GM12878 (cell line): ENCODE measurements around the gene GALNS. TPM values are rescaled to one million over a fixed set of nuclear protein-coding genes. Genes with fewer than 3 reads are reported as not detected.

Experiments
- ATAC-seq: fragments of 200-7000 bp; cut with Tn5 transposase; 3 replicates; pipeline ENCODE4 v1.9.1; 2020; ENCODE audit warnings: mild to moderate bottlenecking, moderate library complexity
- BruUV-seq: library from RNA; stranded (reverse); fragments of 400-500 nt; replicated peaks from 2 replicates; lab custom pipeline; 2021; lab: Mats Ljungman, UMichigan
- CTCF ChIA-PET: fragments of 300-600 bp; sonication (Branson Sonifier 250); formaldehyde crosslinking; extraction: SDS; loops from one replicate; lab custom pipeline; 2021; ENCODE audit warnings: inconsistent platforms; lab: Yijun Ruan, JAX
- POLR2A ChIA-PET: fragments of 350-600 bp; formaldehyde crosslinking; extraction: SDS; loops from one replicate; lab custom pipeline; 2021; ENCODE audit warnings: inconsistent platforms; lab: Charles Lee
- RAD21 ChIA-PET: fragments of 300-600 bp; sonication (Branson Sonifier 250); formaldehyde crosslinking; loops from one replicate; lab custom pipeline; 2023; ENCODE audit warnings: antibody characterized with exemption; ENCODE audit not compliant: unreplicated experiment; lab: Charles Lee
- SMC1A ChIA-PET: fragments of 300-600 bp; sonication (Branson Sonifier 250); formaldehyde crosslinking; loops from one replicate; lab custom pipeline; 2023; ENCODE audit not compliant: unreplicated experiment, uncharacterized antibody; lab: Charles Lee
- DNase-seq: peaks from one replicate; pipeline ENCODE4 v3.0.0-alpha.2; 2011; ENCODE audit warnings: low read depth, low spot score
- FAIRE-seq: peaks from 3 replicates; lab custom pipeline; 2011; peaks lifted over from hg19 to GRCh38; lab: Jason Lieb, UNC
- H2AFZ ChIP-seq: 2 replicates; pipeline ENCODE4 v1.6.0; 2011; ENCODE audit warnings: low read depth, low read length, control low read depth; ENCODE audit not compliant: control insufficient read depth
- H3K27ac ChIP-seq: 2 replicates; pipeline ENCODE4 v1.5.1; 2011; ENCODE audit warnings: control low read depth; ENCODE audit not compliant: control insufficient read depth, insufficient read depth
- H3K27me3 ChIP-seq, 2 experiments: replicated peaks in 1 of 2; 2 replicates each; pipeline versions ENCODE4 v1.6.0 to v1.6.1; 2011; ENCODE audit warnings: low read length in 1 of 2; ENCODE audit not compliant: control insufficient read depth in 2 of 2, insufficient read depth in 2 of 2
- H3K36me3 ChIP-seq, 2 experiments: 2 replicates each; pipeline ENCODE4 v1.5.1; 2011; ENCODE audit warnings: low read length in 1 of 2; ENCODE audit not compliant: control insufficient read depth in 2 of 2, insufficient read depth in 2 of 2
- H3K4me1 ChIP-seq: 2 replicates; pipeline ENCODE4 v1.6.1; 2011; ENCODE audit warnings: mild to moderate bottlenecking, low read length, moderate library complexity, mixed read lengths; ENCODE audit not compliant: control insufficient read depth, insufficient read depth
- H3K4me2 ChIP-seq: 2 replicates; pipeline ENCODE4 v1.6.0; 2011; ENCODE audit warnings: control low read depth; ENCODE audit not compliant: control insufficient read depth, insufficient read depth
- H3K4me3 ChIP-seq: fragments of 200-600 bp; sonication (generic); 2 replicates; pipeline ENCODE4 v1.5.1; 2016
- H3K79me2 ChIP-seq: 2 replicates; pipeline ENCODE4 v1.6.0; 2011; ENCODE audit warnings: low read length; ENCODE audit not compliant: control insufficient read depth, insufficient read depth
- H3K9ac ChIP-seq: 2 replicates; pipeline ENCODE4 v1.8.0; 2011; ENCODE audit warnings: low read length, control low read depth, mixed read lengths; ENCODE audit not compliant: control insufficient read depth, insufficient read depth
- H3K9me3 ChIP-seq: replicated peaks from 3 replicates; pipeline ENCODE4 v1.5.1; 2011; ENCODE audit warnings: mild to moderate bottlenecking, low read length; ENCODE audit not compliant: control insufficient read depth, insufficient read depth
- H4K20me1 ChIP-seq: 2 replicates; pipeline ENCODE4 v1.6.0; 2011; ENCODE audit not compliant: control insufficient read depth, insufficient read depth
- LARP7 ChIP-seq: fragments of 450-650 bp; IDR thresholded peaks from 2 replicates; pipeline ENCODE4 v1.6.1; 2017; ENCODE audit warnings: mild to moderate bottlenecking
- PRDM15 ChIP-seq: fragments of 450-650 bp; formaldehyde crosslinking; IDR thresholded peaks from 2 replicates; pipeline ENCODE4 v1.4.0; 2020; ENCODE audit warnings: mild to moderate bottlenecking, moderate library complexity
- STAT1 ChIP-seq: fragments of 450-650 bp; conservative IDR thresholded peaks from 2 replicates; pipeline ENCODE4 v1.6.1; 2014; ENCODE audit warnings: antibody characterized with exemption, mild to moderate bottlenecking
- WGBS: methylation state at CpG from one replicate; pipeline ENCODE4 v1.1.6; 2016; ENCODE audit warnings: low lambda C conversion rate; ENCODE audit not compliant: insufficient replicate concordance, insufficient coverage; ENCODE audit errors: missing lambda C conversion rate; 5-methylcytosine and 5-hydroxymethylcytosine counted together
- in situ Hi-C: fragments of 300-500 bp; cut with MboI; formaldehyde crosslinking; loops from 9 replicates; pipeline ENCODE4 v1.14.3; 2018; ENCODE audit warnings: mixed read lengths
- intact Hi-C: fragments of 100-400 bp; cut with micrococcal nuclease; formaldehyde crosslinking; loops from one replicate; pipeline ENCODE4 v1.14.2; 2022; ENCODE audit not compliant: unreplicated experiment
- polyA plus RNA-seq, 11 experiments: library from polyadenylated mRNA; depleted of rRNA in 4 of 11; unstranded in 6 of 11; stranded (reverse) in 5 of 11; fragments of >200 nt; fragmentation: Nextera tagmentation in 4 of 11; fragmentation: Illumina TruSeq in 1 of 11; extraction: Ambion mirVana in 4 of 11; extraction: Trizol in 1 of 11; gene quantifications; 1 replicate in 1 of 11; 2 replicates in 10 of 11; pipeline versions ENCODE4 v1.2.1 to v1.2.3, GENCODE V29; 2011 to 2016; ENCODE audit warnings: inconsistent platforms in 2 of 11, missing spikeins in 2 of 11, low read depth in 1 of 11
- total RNA-seq, 4 experiments: library from RNA; depleted of rRNA in 3 of 4; stranded (reverse); fragments of >200 nt in 3 of 4; fragmentation: Illumina TruSeq in 1 of 4; extraction: Trizol in 1 of 4; gene quantifications; 2 replicates each; pipeline versions ENCODE4 v1.2.1 to v1.2.3, GENCODE V29; 2013 to 2021

The GALNS gene
- total and polyA plus RNA-seq, 10 of the 15 experiments (the other 5 are each of a cell fraction or from before 2014, with no cell fraction given), result 0.37 to 12.4 (median 5.3) TPM

GRCh38 chr16:88861359-88861758, 4.6 kb upstream of the GALNS start:
- ATAC-seq, result no peak

More at GRCh38 chr16:88861359-88861758, 4.6 kb upstream of the GALNS start:
- H3K4me2 ChIP-seq, result no peak overlapping the region
- no TSS peak for BruUV-seq
- in situ Hi-C loops, result no loop called here
- DNase-seq (no peak), FAIRE-seq (no peak)
- ChIA-PET CTCF (no interaction called here), SMC1A (no interaction called here)
- H3K4me3 ChIP-seq, result no peak overlapping the region
- peaks cover 4 to 5% of the 10 kb centered on the region in 2 experiments; a peak in 3 of 4 replicates for H3K36me3 ChIP-seq
- no peak overlapping the region for H3K9ac ChIP-seq
- H3K27ac ChIP-seq, result no peak overlapping the region
- H2AFZ ChIP-seq, result no peak overlapping the region
- TF ChIP-seq LARP7, result no peak
- no peak for TF ChIP-seq STAT1
- no peak for TF ChIP-seq PRDM15
- TF ChIP-seq, all 136 proteins: peak for 0
- Histone ChIP-seq H3K27me3 (no peaks in the 10 kb centered on the region), H3K4me1 (peaks cover 8% of the 10 kb centered on the region), H3K79me2 (peaks cover 11% of the 10 kb centered on the region), H3K9me3 (no peaks in the 10 kb centered on the region), H4K20me1 (no peaks in the 10 kb centered on the region)
- POLR2A ChIA-PET, result no interaction called here
- intact Hi-C loops, result no loop called here
- RAD21 ChIA-PET, result no interaction called here
- 94% methylated on average over 19 of the region's 19 CpGs for WGBS
